K562 (cell line): Measurements from ENCODE around the gene BRMS1. TPM values are rescaled to one million over a fixed set of nuclear protein-coding genes. Genes with fewer than 3 reads are reported as not detected.

Source experiments
- ATF6 ChIP-seq: sonication (generic); formaldehyde crosslinking; IDR thresholded peaks from 2 replicates; pipeline ENCODE4 v1.4.0; 2020; ENCODE audit warnings: mild to moderate bottlenecking, missing genetic modification reagents
- CCNT2 ChIP-seq: IDR thresholded peaks from 2 replicates; pipeline ENCODE4 v1.6.1; 2011; ENCODE audit warnings: borderline replicate concordance, low read depth, mild to moderate bottlenecking, moderate library complexity, mixed read lengths, low read length; ENCODE audit not compliant: insufficient read length; ENCODE audit errors: extremely low read depth
- ETV5 ChIP-seq: sonication (generic); formaldehyde crosslinking; IDR thresholded peaks from 2 replicates; pipeline ENCODE4 v1.4.0; 2020; ENCODE audit warnings: low read depth, mild to moderate bottlenecking, missing genetic modification reagents
- GTF3C2 ChIP-seq: IDR thresholded peaks from 3 replicates; pipeline ENCODE4 v1.6.1; 2011; ENCODE audit warnings: borderline replicate concordance, mild to moderate bottlenecking, moderate library complexity; ENCODE audit not compliant: insufficient read length; ENCODE audit errors: extremely low read depth
- HNRNPLL ChIP-seq: fragments of 200-400 bp; formaldehyde crosslinking; IDR thresholded peaks from 2 replicates; pipeline ENCODE4 v1.6.1; 2017; ENCODE audit warnings: low read length, low read depth, mild to moderate bottlenecking; ENCODE audit not compliant: poor library complexity, severe bottlenecking
- KDM5B ChIP-seq: fragments of 200-600 bp; sonication (generic); IDR thresholded peaks from 2 replicates; pipeline ENCODE4 v1.6.1; 2012; ENCODE audit warnings: low read depth, mild to moderate bottlenecking, moderate library complexity, low read length, control low read depth, inconsistent platforms; ENCODE audit not compliant: insufficient replicate concordance
- KHSRP ChIP-seq: fragments of 450-650 bp; IDR thresholded peaks from 2 replicates; pipeline ENCODE4 v1.6.1; 2017
- MCM5 ChIP-seq: fragments of 450-650 bp; IDR thresholded peaks from 2 replicates; pipeline ENCODE4 v1.6.1; 2016; ENCODE audit warnings: low read depth
- MIER1 ChIP-seq: fragments of 450-650 bp; IDR thresholded peaks from 2 replicates; pipeline ENCODE4 v1.6.1; 2016; ENCODE audit warnings: antibody characterized with exemption, mild to moderate bottlenecking, low read depth
- NFIC ChIP-seq: fragments of 450-650 bp; IDR thresholded peaks from 2 replicates; pipeline ENCODE4 v1.6.1; 2017; ENCODE audit warnings: mild to moderate bottlenecking, inconsistent platforms
- PHF21A ChIP-seq: fragments of 450-650 bp; IDR thresholded peaks from 2 replicates; pipeline ENCODE4 v1.6.1; 2017; ENCODE audit warnings: low read depth, borderline replicate concordance
- RBM34 ChIP-seq: fragments of 200-400 bp; formaldehyde crosslinking; IDR thresholded peaks from 2 replicates; pipeline ENCODE4 v1.6.1; 2018; ENCODE audit warnings: low read length, borderline replicate concordance; ENCODE audit not compliant: insufficient read depth
- SNRNP70 ChIP-seq: fragments of 200-400 bp; formaldehyde crosslinking; optimal IDR thresholded peaks from 2 replicates; pipeline ENCODE3; 2017; ENCODE audit warnings: low read depth, low read length
- TCF3 ChIP-seq: sonication (generic); formaldehyde crosslinking; IDR thresholded peaks from 2 replicates; pipeline ENCODE4 v1.4.0; 2020; ENCODE audit warnings: mild to moderate bottlenecking, missing genetic modification reagents
- TRIM28 ChIP-seq: fragments of 450-650 bp; IDR thresholded peaks from 2 replicates; pipeline ENCODE4 v1.6.1; 2017
- ZBTB33 ChIP-seq: sonication (generic); formaldehyde crosslinking; IDR thresholded peaks from 2 replicates; pipeline ENCODE4 v1.8.1; 2023; ENCODE audit warnings: mild to moderate bottlenecking, missing genetic modification reagents
- ZFPM2 ChIP-seq: fragments of 250-450 bp; sonication (Bioruptor Pico); IDR thresholded peaks from 2 replicates; pipeline ENCODE4 v1.5.1; 2022; ENCODE audit warnings: mild to moderate bottlenecking
- polyA plus RNA-seq, 8 experiments: library from polyadenylated mRNA; depleted of rRNA in 4 of 8; stranded (reverse) in 5 of 8; unstranded in 3 of 8; fragments of >200 nt; fragmentation: Nextera tagmentation in 2 of 8; fragmentation: Illumina TruSeq in 1 of 8; extraction: Ambion mirVana in 2 of 8; extraction: Trizol in 1 of 8; gene quantifications; 2 replicates each; pipeline versions ENCODE4 v1.2.1 to v1.2.3, GENCODE V29; 2011 to 2014; ENCODE audit warnings: inconsistent platforms in 1 of 8, missing spikeins in 1 of 8
- total RNA-seq, 7 experiments: library from RNA; depleted of rRNA in 6 of 7; stranded (reverse); fragments of >200 nt in 6 of 7; fragmentation: Illumina TruSeq in 2 of 7; extraction: Trizol in 2 of 7; gene quantifications; 2 replicates each; pipeline versions ENCODE4 v1.2.1 to v1.2.3, GENCODE V29; 2011 to 2021; ENCODE audit warnings: low replicate concordance in 1 of 7
- TF ChIP-seq, protein P1 (sequence below): fragments of 450-650 bp; IDR thresholded peaks from 2 replicates; pipeline ENCODE4 v1.6.1; 2014; ENCODE audit warnings: low read depth, mild to moderate bottlenecking, moderate library complexity, borderline replicate concordance
- TF ChIP-seq, protein P2 (sequence below): fragments of 250-450 bp; sonication (Bioruptor Pico); IDR thresholded peaks from 2 replicates; pipeline ENCODE4 v1.8.0; 2021; ENCODE audit warnings: moderate library complexity, mild to moderate bottlenecking, inconsistent platforms

Gene BRMS1
- total and polyA plus RNA-seq, 9 of the 15 experiments (the other 6 are each of a cell fraction or from before 2014, with no cell fraction given) = 2.2 to 78.8 (median 33.4) TPM

GRCh38 chr11:66289548-66290329, 55.2 kb downstream of the BRMS1 start (continued):
- TF ChIP-seq MIER1 = peak; percentile 99
- TF ChIP-seq CCNT2 = peak; percentile 20
- TF ChIP-seq MCM5 = no peak
- TF ChIP-seq PHF21A = 0 out of 2 replicates have a peak, but pooled peaks have one; percentile 38
- TF ChIP-seq ETV5 (CRISPR knock-in tag) = no peak
- TF ChIP-seq TCF3 = no peak
- no peak for TF ChIP-seq KHSRP
- TF ChIP-seq ZFPM2 (CRISPR knock-in tag) = no peak
- no peak for TF ChIP-seq RBM34
- TF ChIP-seq ATF6 = no peak
- TF ChIP-seq ZBTB33 = peak; percentile 69
- TF ChIP-seq, protein P1, sequence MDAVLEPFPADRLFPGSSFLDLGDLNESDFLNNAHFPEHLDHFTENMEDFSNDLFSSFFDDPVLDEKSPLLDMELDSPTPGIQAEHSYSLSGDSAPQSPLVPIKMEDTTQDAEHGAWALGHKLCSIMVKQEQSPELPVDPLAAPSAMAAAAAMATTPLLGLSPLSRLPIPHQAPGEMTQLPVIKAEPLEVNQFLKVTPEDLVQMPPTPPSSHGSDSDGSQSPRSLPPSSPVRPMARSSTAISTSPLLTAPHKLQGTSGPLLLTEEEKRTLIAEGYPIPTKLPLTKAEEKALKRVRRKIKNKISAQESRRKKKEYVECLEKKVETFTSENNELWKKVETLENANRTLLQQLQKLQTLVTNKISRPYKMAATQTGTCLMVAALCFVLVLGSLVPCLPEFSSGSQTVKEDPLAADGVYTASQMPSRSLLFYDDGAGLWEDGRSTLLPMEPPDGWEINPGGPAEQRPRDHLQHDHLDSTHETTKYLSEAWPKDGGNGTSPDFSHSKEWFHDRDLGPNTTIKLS = peak; percentile 96
- TF ChIP-seq TRIM28 = 0 out of 2 replicates have a peak, but pooled peaks have one; percentile 36
- TF ChIP-seq GTF3C2 = no peak
- peak; percentile 19; the same call in 1 of the 2 replicates for TF ChIP-seq NFIC
- TF ChIP-seq SNRNP70 = no peak
- peak; percentile 24 for TF ChIP-seq HNRNPLL
- TF ChIP-seq, protein P2, sequence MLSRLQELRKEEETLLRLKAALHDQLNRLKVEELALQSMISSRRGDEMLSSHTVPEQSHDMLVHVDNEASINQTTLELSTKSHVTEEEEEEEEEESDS (CRISPR knock-in tag) = no peak
- TF ChIP-seq KDM5B = no peak
